Spleen (tissue), 11 donors: ENCODE results near the gene CEMIP. TPM values are rescaled to one million over a fixed set of nuclear protein-coding genes. Genes with fewer than 3 reads are reported as not detected.

ENCODE experiments used
- DNase-seq: peaks from one replicate; pipeline ENCODE4 v3.0.0-alpha.2; 2020
- H3K27ac ChIP-seq, 8 donors: fragments of 200-600 bp; sonication (generic) in 7 of 8; 1 replicate in 4 of 8; 2 replicates in 4 of 8; pipeline versions ENCODE4 v1.5.0 to v1.8.0; 2016 to 2021; ENCODE audit warnings: inconsistent platforms in 4 of 8, mild to moderate bottlenecking in 4 of 8, moderate library complexity in 1 of 8
- H3K27me3 ChIP-seq, 7 donors: fragments of 200-600 bp; sonication (generic) in 6 of 7; replicated peaks in 1 of 7; 1 replicate in 4 of 7; 2 replicates in 3 of 7; pipeline versions ENCODE4 v1.5.0 to v1.8.0; 2016 to 2021; ENCODE audit warnings: inconsistent platforms in 3 of 7, mild to moderate bottlenecking in 1 of 7
- H3K36me3 ChIP-seq, 6 donors: fragments of 200-600 bp; sonication (generic) in 5 of 6; 1 replicate in 4 of 6; 2 replicates in 2 of 6; pipeline versions ENCODE4 v1.5.0 to v1.8.0; 2016 to 2021; ENCODE audit warnings: inconsistent platforms in 2 of 6
- H3K4me1 ChIP-seq, 6 donors: fragments of 200-600 bp; sonication (generic) in 5 of 6; 1 replicate in 3 of 6; 2 replicates in 3 of 6; pipeline versions ENCODE4 v1.5.0 to v1.8.0; 2016 to 2021; ENCODE audit warnings: inconsistent platforms in 3 of 6
- H3K4me3 ChIP-seq, 8 donors: fragments of 200-600 bp; sonication (generic) in 7 of 8; 1 replicate in 4 of 8; 2 replicates in 4 of 8; pipeline versions ENCODE4 v1.5.0 to v1.8.0; 2016 to 2021; ENCODE audit warnings: inconsistent platforms in 4 of 8, mild to moderate bottlenecking in 4 of 8, moderate library complexity in 2 of 8
- H3K9me3 ChIP-seq, 8 donors: fragments of 200-600 bp; sonication (generic) in 7 of 8; 1 replicate in 4 of 8; 2 replicates in 4 of 8; pipeline versions ENCODE4 v1.5.0 to v1.8.0; 2016 to 2021; ENCODE audit warnings: inconsistent platforms in 4 of 8
- CTCF ChIP-seq, 11 experiments: fragments of 200-600 bp in 7 of 11; fragments of 450-650 bp in 4 of 11; sonication (generic) in 4 of 11; IDR thresholded peaks in 8 of 11; conservative IDR thresholded peaks in 3 of 11; 1 replicate in 7 of 11; 2 replicates in 4 of 11; pipeline versions ENCODE4 v1.4.0 to v1.8.0; 2016 to 2021; ENCODE audit warnings: antibody characterized with exemption in 11 of 11, inconsistent platforms in 4 of 11, mild to moderate bottlenecking in 1 of 11
- POLR2A ChIP-seq, 3 donors: fragments of 450-650 bp; IDR thresholded peaks; one replicate each; pipeline ENCODE4 v1.5.1; 2017; ENCODE audit warnings: antibody characterized with exemption in 3 of 3, mild to moderate bottlenecking in 1 of 3
- POLR2AphosphoS5 ChIP-seq, 3 donors: sonication (generic); formaldehyde crosslinking; IDR thresholded peaks; one replicate each; pipeline ENCODE4 v1.5.1; 2017; ENCODE audit warnings: antibody characterized with exemption in 3 of 3
- WGBS, 5 donors: extraction: QIAGEN DNeasy Blood & Tissue Kit in 3 of 5; methylation state at CpG; one replicate each; pipeline versions ENCODE4 v1.1.5 to v1.1.7; 2013 to 2018; 5-methylcytosine and 5-hydroxymethylcytosine counted together
- intact Hi-C: fragments of 100-400 bp; cut with DNase I; formaldehyde crosslinking; loops from one replicate; pipeline ENCODE4 v1.15.0; 2023; ENCODE audit warnings: low total_unique reads
- polyA plus RNA-seq, 3 donors: library from polyadenylated mRNA; stranded (reverse); fragments of 200-250 nt; gene quantifications; one replicate each; pipeline ENCODE4 v1.2.1, GENCODE V29; 2013
- total RNA-seq, 7 donors: library from RNA; depleted of rRNA in 3 of 7; stranded (reverse); fragments of >200 nt in 3 of 7; fragmentation: NEBNext Ultra II Directional in 4 of 7; extraction: Animal tissue kit (Norgen Biotek cat#: 25700) in 4 of 7; gene quantifications; one replicate each; pipeline versions ENCODE4 v1.1.0 to v1.2.1, GENCODE V29; 2016 to 2021
- donor health status: healthy with polysubstance abuse.
- donor health status: DM: no; HTN: no; CAD: no; lungs with moderate emphysema.
- donor health status: DM: no; HTN: no; CAD: no.
- donor health status: Bipolar disorder and iron deficiency.
- donor health status: healthy.
- donor health status: DM: no; HTN: no; CAD: no.
- donor health status: DM: yes; HTN: yes; CAD: no.

CEMIP gene
- total and polyA plus RNA-seq, 10 donors, result 0.20 to 3.0 (median 1.0) TPM; not detected in 1

GRCh38 chr15:80823995-80824394 lies 44.8 kb downstream of the CEMIP start:
- Histone ChIP-seq H3K27ac (no peak overlapping the region), H3K36me3 (no peaks in the 10 kb centered on the region), H3K4me1 (peaks cover 0 to 3% (median 0%) of the 10 kb centered on the region in 6 donors), H3K27me3 (peaks cover 0 to 4% (median 0%) of the 10 kb centered on the region in 7 donors), H3K9me3 (no peaks in the 10 kb centered on the region), H3K4me3 (no peak overlapping the region)
- intact Hi-C loops, result no loop called here
- no peak for DNase-seq
- no peak for TF ChIP-seq POLR2A (IDR thresholded peaks at IDR 0.05)
- no peak for TF ChIP-seq CTCF (IDR thresholded peaks at IDR 0.05 in 8 of 11, conservative IDR thresholded peaks at IDR 0.05 in 3 of 11)
- no peak for TF ChIP-seq POLR2AphosphoS5 (IDR thresholded peaks at IDR 0.05)
- 33 to 57% (median 47%) methylated on average over 4 of the region's 4 CpGs for WGBS, 5 donors

- no peak overlapping the region for H3K27ac ChIP-seq
- H3K9me3 ChIP-seq, result no peaks in the 10 kb centered on the region
- peaks cover 0 to 4% (median 0%) of the 10 kb centered on the region in 7 donors for H3K27me3 ChIP-seq
- peaks cover 0 to 3% (median 0%) of the 10 kb centered on the region in 6 donors for H3K4me1 ChIP-seq
- H3K36me3 ChIP-seq, result no peaks in the 10 kb centered on the region
- no peak overlapping the region for H3K4me3 ChIP-seq
- intact Hi-C loops, result no loop called here
- TF ChIP-seq CTCF (IDR thresholded peaks at IDR 0.05 in 8 of 11, conservative IDR thresholded peaks at IDR 0.05 in 3 of 11) (no peak), POLR2AphosphoS5 (IDR thresholded peaks at IDR 0.05) (no peak), POLR2A (IDR thresholded peaks at IDR 0.05) (no peak)
- 65 to 87% (median 86%) methylated on average over 6 of the region's 6 CpGs for WGBS, 5 donors
- no peak for DNase-seq
Measured at GRCh38 chr15:80825361-80826030, 46.3 kb downstream of the CEMIP start.

- H3K36me3 ChIP-seq, result no peaks in the 10 kb centered on the region
- no peak overlapping the region for H3K4me3 ChIP-seq
- no peaks in the 10 kb centered on the region for H3K9me3 ChIP-seq
- H3K27ac ChIP-seq, result no peak overlapping the region
- DNase-seq, result no peak
- TF ChIP-seq POLR2A (IDR thresholded peaks at IDR 0.05) (no peak), POLR2AphosphoS5 (IDR thresholded peaks at IDR 0.05) (no peak), CTCF (IDR thresholded peaks at IDR 0.05 in 8 of 11, conservative IDR thresholded peaks at IDR 0.05 in 3 of 11) (no peak)
- intact Hi-C loops, result no loop called here
- H3K4me1 ChIP-seq, result peaks cover 0 to under 1% (median 0%) of the 10 kb centered on the region in 6 donors
- H3K27me3 ChIP-seq, result no peaks in the 10 kb centered on the region
Measured at GRCh38 chr15:80828796-80829195, 49.6 kb downstream of the CEMIP start.

- Histone ChIP-seq H3K4me1 (no peaks in the 10 kb centered on the region), H3K27me3 (no peaks in the 10 kb centered on the region), H3K9me3 (no peaks in the 10 kb centered on the region), H3K36me3 (no peaks in the 10 kb centered on the region), H3K27ac (no peak overlapping the region), H3K4me3 (no peak overlapping the region)
- 90 to 100% (median 100%) methylated on average over 1 of the region's 1 CpG for WGBS, 5 donors
- TF ChIP-seq POLR2A (IDR thresholded peaks at IDR 0.05) (no peak), POLR2AphosphoS5 (IDR thresholded peaks at IDR 0.05) (no peak), CTCF (IDR thresholded peaks at IDR 0.05 in 8 of 11, conservative IDR thresholded peaks at IDR 0.05 in 3 of 11) (no peak)
- intact Hi-C loops, result no loop called here
- no peak for DNase-seq
Measured at GRCh38 chr15:80830677-80831076, 51.5 kb downstream of the CEMIP start.
